DMS53 (cell line): ENCODE results near the gene TMEM132C.

ENCODE experiments used
- DNase-seq: peaks from one replicate; lab custom pipeline; 2025; lab: John Stamatoyannopoulos, UW

The TMEM132C gene

DNA sequence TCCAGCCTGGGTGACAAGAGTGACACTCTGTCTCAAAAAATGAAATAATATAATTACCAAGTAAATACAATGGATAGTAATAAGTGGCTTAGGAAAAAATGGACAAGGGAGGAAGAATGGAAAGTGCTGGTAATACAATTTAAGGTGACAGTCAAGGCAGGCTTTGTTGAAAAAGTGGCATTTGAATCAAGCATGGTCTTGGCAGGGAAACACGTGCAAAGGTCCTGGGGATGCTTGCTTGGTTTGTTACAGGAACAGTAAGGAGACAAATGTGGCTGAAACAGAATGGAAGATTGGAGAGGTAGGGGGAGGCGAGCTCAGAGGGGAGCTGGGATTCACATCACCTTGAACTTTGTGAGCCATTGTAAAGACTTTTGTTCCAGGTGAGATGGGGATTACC, 153.2 kb downstream of the TMEM132C start:
- no peak for DNase-seq

DNA sequence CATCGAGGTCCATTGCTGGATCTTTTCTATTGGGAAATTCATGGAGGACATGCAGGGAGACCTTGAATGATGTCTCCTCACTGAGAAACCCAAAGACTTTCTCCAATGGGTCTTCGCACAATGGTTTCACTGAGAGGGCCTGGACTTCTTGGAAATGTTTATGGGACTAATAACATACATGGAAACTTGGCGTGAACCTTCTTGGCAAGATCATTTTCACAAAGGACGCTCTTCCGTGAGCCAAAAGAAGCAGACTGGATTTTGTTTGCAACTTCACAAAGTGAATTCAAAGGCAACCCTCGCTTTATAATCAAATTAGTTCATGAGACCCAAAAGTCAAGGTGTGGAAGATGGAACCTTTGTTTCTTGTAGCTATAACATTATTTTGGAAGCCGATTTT, 154.4 kb downstream of the TMEM132C start:
- no peak for DNase-seq

DNA sequence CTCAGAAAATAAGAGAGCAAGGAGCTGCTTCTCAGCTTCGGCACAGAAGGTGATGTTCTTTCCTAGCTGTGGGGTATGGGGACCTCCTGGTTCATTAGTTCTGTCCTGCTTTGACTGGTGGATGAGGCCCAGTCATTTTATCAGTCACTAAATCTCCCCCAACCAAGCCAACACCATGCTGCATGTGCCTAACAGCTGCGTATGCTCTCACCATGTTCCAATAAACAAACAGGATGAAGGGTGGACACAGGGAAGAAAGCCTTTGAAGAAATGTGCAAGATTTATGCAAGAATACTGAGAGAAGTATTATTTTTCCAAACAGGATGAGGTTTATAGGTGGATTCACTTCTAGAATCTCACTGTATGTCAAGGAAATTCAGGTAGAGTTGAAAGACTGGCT, 156.2 kb downstream of the TMEM132C start:
- no peak for DNase-seq

DNA sequence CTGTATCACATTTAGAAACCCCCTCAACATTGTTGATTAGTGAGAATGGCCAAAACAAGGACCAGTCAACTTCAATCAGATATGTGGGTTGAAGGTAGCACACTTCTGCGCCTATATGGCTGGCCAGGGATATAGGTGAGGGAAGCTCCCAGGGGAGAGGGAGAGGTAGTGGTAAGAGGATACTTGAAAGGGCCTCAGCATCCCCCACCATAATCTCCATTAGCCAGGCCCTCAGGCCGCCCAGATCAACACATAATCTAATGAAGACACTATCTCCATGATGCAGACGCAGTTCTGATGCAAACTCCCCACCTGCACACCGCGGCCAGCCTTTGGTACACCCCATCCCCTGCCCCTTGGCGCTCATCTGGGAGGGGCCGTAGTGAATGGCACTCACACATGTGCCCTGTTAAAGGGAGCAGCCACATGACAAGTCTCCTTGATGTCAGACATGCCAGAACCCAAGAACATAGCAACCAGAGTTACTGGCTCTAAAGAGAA, 158.0 kb downstream of the TMEM132C start:
- no peak for DNase-seq

GRCh38 chr12:128425666-128426331, 158.8 kb downstream of the TMEM132C start:
- no peak for DNase-seq

DNA sequence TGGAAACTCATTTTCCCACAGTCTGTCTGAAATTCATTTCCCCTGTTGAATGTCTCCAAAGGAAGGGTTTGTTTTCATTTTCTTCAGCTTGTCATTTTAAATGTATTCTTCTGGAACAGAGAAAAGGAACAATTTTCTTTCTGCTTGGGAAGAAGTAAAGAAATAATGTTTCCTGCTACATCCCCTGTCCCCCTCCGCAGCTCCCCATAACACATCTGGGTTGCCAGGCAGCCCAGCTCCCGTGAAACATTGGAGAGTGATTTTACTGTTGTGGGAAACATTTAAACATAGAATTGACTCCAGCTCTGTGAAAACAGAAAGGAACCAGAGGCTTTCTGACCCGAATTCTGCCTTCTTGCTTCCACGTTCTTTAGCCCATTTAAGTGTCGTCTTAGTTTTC, 159.5 kb downstream of the TMEM132C start:
- no peak for DNase-seq

DNA sequence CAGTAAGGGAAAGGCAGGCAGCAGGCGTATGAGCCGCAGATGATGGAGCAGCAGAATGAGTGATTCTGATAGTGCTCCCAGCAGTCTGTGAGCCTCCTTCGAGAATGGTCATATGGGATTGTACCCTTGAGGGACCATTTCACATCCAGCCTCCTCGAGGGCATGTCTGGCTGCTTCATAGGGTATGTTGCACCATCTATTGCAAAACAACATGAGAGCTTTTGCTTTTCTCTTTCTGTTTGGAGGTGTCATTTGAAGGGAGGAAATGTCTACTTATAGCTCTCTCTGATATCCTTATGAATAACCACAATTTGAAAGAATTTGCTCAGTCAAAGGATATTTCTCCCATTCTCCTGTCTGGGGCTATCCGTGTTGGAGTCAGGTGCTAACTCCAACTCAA, 172.8 kb downstream of the TMEM132C start:
- DNase-seq, result no peak

DNA sequence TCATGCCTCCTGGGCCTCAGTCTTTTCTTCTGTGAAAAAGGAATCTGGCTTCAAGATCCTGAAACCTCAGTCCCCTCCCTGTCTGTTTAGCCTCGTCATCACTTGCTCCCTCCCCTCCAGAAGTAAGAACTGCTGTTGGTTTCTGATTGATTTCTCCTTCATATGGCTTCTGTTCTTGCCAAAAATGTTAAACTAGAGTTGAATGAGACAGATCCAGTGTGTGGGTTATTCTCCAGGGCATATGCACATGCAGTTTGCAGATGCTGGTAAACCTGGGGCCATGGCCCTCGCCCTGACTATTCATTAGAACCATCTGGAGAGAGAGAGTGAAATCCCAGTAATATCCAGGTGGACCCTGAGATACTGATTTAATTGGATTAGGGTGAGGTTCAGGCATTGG, 175.1 kb downstream of the TMEM132C start:
- DNase-seq, result no peak

GRCh38 chr12:128444598-128444997, 177.6 kb downstream of the TMEM132C start:
- DNase-seq, result no peak

DNA sequence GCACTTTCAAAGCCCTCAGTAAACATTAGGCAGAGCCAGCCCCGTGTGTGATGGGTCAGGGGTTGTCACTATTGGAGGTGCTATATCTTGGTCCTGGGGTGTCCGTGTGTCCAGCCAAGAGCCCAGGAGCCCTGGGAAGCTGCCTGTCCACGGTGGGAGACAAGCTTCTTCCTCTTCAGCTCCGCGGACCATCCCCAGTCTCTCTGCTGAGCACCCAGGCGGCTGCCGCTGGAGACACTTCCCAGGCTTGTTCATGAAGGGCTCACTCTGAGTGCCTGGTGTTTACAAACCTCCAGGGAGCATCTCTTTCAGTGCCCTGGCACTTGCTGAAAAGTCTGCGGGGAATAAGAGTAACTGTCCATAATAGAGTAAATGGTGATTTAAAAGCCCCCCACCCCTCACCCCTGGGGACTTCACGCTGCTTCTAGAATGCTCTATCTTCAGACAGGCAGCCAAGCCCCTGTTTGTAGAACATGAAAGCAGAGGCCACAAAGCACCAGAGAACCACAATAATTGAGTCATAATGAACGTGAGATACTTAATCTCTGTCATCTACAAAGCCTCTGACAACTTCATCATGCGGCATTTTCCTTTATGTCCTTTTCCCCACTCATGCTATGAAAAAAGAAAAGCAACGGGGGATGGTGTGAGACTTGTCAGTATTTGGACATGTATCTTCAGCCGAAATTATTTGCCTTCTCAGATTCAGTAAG, 178.6 kb downstream of the TMEM132C start:
- DNase-seq, result no peak

DNA sequence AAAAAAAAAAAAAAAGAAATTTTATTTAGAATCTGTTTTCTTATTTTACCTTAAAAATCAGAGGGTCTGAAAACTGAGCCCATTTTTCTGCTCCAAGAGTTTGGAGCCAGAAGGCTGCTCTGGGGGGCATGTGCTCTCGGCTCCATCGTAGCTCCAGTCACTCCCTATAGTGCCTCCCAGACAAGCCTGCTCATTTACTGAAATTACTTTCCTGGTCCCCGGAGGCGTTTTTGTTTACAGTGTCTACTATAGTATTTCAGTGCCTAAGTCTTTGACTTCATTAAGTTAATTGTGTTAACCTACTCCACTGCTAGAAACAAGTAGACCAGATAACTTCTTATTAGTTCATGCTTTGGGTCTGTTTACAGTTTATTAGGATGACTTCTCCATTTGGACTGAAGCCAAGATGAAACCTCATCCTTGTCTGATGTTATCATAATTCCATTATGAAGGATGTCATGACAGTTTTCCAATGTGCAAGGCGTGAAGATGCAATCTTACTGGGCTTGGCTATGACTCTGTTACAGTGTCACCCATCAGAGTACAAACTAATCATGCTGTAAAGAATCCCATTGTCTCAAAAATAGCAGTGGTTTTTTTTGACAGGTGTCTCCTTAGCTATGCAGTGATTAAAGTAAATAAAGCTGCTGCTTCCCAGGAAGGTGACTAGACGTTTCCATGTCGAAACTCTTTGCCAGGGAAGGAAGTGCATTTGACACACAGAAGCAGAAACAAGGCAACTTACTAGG, 182.3 kb downstream of the TMEM132C start:
- DNase-seq, result peak; percentile 14

- no peak for DNase-seq
Observed at GRCh38 chr12:128450810-128451209, 183.8 kb downstream of the TMEM132C start.

DNA sequence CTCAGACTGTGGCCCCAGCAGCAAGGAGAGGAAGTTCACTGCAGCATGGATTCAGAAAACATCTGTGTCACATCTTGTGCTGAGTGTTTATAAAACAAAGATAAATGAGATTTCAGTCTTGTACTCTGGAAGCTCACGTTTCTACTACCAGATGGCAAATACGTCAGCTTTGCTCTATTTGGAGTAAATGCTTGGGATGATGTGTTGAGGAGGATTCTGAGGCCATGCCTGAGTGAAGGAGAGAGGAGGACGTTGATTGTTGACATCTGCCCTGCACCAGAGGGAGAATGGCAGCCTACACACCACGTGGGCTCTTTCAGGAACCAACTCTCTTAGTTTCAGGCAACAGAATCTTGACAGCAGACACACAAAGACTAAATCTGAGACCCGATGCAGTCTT, 188.9 kb downstream of the TMEM132C start:
- no peak for DNase-seq

DNA sequence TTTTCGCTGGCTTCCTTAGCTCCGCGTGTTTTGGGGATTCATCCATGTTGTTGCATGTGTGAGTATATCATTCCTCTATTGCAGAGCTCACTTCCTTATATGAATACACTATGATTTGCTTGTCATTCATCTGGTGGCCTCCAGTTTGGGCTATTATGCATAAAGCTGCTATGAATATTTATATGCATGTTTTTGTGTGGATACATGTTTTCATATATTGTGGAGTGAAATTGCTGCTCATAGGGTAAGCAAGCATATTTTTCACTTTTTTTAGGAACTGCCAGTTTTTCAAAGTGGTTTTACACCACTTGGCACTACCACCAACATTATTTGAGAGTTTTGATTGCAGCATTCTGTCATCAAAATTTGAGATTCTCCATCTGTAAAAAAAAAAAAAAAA, 190.0 kb downstream of the TMEM132C start:
- DNase-seq, result no peak

- DNase-seq, result no peak
Observed at GRCh38 chr12:128458301-128458974, 191.5 kb downstream of the TMEM132C start.

DNA sequence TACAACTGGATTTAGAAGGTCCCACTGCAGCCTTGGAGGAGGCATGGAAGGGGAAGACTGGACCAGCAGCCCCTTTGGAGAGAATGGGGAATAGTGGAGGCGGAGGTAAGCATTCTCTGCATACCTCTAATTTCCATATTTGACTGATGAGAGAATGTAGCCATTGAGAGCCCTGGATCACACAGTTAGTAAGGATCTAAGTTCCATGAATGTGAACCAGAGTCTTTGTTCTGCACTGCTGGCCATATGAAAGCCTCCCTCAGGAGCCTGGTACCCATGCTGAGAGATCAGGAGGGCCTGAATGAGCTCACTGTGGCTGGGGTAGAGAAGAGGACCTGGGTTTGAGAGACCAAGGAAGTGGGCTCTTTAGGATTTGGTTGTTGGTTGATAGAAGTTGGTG, 192.1 kb downstream of the TMEM132C start:
- DNase-seq, result no peak

DNA sequence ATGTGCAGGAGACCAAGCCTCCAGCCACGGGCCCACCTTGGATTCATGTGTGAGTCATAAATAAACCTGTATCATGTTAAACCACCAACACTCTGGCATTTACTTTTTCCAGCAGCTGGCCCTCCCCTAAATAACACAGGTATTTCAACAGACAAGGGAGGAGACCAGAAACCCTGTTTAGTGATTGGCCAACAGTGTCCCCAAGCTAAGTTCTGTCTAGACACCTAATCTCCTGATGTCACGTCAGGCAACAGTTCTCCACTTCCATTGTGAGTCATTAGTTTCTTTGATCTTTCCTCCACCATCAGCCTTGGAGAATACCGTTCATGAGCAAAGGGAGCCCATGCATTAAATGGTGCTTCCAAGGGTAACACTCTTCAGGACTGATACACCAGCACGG, 196.9 kb downstream of the TMEM132C start:
- no peak for DNase-seq

GRCh38 chr12:128467882-128468281, 200.9 kb downstream of the TMEM132C start:
- DNase-seq, result peak; percentile 6

DNA sequence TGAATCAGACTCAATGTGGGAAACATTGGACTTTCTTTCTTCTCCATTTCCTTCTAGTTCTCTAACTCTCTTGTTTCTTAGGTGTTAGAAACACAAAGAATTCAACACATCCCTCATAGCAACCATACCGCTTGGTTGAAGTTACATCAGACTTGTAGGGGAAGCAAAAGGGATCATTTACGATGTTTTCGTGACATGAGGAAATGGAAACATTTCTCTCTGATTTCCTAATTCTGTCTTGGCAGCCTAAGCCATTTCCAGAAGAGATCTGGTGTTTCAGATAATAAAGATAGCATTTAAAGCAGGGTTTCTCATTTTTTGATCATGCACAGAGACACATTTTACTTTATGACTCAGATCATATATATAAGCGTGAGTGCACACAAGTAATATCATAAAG, 202.0 kb downstream of the TMEM132C start:
- DNase-seq, result no peak

DNA sequence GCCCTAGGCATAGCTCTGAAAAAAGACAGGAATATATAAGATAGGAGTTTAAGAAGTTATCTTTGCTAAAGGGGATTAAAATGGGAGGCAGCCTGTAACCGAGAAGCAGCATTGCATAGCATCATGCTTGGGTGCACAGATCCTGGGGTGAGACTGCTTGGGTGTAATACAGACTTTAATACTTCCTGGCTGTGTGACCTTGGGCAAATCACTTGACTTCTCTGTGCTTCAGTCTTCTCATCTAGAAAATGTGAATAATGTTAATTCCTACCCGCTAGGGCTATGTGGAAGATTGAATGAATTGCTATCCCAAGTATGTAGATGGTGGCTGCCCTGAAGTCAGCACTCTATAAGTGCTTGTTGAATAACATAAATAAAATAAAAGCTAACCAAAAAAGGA, 204.5 kb downstream of the TMEM132C start:
- DNase-seq, result no peak

DNA sequence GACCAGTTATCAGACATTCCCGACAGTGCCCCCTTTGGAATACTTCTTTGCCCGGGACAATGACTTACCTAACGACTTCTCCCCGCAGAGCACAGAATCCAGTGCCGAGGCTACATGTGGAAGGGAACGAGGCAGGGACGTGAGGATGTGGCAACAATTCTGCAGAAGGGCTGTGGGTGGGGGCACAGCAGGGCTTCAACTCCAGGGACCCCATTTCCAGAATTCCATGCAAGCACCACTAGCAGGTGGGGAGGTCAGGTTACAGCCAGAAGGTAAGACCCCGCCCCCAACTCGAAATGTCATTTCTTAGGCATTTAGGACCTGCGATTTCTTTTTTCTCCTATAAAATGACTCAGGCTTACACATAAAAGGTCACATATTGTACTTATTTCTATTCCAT, 207.9 kb downstream of the TMEM132C start:
- no peak for DNase-seq

DNA sequence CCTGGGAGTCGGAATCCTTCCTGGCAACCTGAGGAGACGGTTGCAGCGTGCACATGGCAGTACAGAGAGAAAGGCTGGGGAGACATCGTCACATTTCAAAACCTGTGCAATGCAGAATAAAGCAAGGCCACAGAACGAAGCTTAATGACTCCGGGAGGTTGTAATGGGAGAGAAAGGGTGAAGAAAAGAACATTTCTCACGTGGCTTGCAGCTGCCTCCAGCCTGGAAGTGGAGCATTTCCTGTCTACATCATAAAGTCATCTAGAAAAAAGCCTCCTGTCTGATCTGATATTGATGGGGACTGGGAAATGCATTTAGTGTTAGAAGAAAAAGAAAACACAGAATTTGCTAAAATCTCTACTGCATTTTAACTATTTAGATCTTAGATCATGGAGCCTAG, 209.3 kb downstream of the TMEM132C start:
- DNase-seq, result no peak
